ENCODE measurements around the gene RAB10. TPM values are rescaled to one million over a fixed set of nuclear protein-coding genes. Genes with fewer than 3 reads are reported as not detected.
"Not testable (repeated sequence)": the region's sequence is repeated elsewhere in the genome, so short reads cannot be mapped to it uniquely, and the experiment has no call there.

The RAB10 gene
- polyA plus RNA-seq, 10 donors: 84.2 to 117 (median 104) TPM

DNA sequence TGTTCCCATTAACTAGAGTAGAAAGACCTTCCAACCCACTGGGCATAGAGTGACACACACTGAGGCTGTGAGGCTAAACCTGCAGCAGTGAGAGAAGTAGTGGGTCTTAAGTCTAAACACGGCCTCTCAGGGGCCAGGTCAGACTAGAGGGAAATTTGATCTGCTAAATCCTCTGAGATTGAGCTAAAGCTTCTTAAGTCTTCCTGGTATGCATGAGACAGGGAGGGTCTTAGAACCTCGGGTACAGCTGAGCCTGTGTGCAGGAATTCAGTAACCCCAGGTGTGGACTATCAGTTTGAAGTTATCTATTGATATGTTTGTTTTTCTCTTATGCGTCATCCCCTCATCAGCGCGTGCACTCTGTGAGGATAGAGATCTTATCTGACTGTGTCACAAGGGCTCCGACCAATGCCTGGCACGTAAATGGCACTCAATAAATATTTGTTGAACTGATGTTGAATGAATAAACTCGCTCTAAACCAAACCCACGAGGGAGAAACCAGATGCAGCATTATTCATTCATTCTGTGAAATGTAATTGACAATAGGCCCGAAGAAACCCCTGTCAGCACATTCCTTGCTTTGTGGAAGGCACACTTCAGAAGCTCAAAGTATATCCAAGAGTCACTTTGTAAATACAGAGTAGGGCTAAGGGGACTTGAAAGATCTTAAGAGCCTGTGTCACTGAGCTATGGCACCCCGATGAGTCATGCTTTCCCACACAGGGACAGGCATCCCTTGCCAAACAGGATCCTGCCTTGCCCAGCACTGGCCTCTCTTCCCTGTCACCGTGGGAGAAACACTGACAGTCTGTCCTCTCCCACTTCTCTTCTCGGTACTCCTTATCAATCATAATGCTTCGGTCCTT, 21.7 kb upstream of the RAB10 start:
- DNase-seq: no peak

DNA sequence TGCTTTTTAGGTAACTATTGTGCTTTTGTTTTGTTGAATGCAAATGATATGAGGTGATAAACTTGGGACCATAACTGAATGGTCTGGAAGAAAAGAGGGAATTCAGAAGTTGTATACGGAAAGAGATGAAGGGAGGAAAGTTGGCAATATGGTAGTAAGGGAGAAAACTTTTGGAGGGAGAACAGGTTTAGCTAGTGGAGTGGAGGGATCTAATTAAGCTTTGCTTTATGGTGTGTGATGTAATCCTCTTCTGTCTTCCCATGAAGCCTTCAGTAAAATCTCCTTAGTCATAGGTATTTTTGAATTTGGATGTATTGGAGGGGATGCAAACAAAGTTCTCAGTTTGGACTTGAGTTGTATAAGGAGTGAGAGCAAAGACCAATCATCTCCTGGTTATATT, 20.2 kb upstream of the RAB10 start:
- DNase-seq: no peak

DNA sequence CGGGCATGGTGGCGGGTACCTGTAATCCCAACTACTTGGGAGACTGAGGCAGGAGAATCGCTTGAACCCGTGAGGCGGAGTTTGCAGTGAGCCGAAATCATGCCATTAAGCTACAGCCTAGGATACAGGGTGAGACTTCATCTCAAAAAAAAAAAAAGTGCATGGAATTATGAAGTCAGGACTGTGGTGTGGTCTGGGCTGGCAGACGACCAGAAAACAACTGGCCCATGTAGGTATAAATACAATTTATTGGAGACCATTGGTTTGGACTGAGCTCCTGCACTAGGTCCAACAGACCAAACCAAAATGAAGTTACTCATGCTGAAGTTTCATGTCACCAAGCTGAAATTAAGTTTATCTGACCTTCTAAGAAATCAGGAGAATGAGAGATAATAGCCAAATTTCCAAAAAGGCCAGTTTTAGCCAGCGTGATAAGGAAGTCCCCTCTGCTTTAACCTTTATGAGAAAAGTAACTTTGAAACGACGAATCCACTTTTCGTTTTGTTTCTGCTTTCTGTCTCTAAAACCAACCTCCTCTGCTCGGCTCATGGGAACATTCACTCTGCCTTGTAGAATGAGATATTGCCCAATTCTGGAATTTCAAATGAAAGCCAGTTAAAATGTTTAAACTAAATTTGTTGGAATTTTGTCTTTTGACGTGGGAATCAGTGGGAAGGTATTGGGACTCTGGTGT, 17.7 kb upstream of the RAB10 start:
- DNase-seq: no peak

DNA sequence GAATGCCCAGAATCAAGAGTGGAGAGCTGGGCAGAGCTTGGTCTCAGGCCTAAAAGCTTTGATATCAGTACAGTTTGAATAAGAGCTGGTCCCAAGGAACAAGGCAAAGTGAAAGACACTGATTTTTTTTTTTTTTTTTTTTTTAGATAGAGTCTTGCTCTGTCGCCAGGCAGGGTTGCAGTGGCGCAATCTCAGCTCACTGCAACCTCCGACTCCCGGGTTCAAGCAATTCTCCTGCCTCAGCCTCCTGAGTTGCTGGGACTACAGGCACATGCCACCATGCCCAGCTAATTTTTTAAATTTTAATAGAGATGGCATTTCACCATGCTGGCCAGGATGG, 17.2 kb upstream of the RAB10 start:
- not testable (repeated sequence) for DNase-seq

DNA sequence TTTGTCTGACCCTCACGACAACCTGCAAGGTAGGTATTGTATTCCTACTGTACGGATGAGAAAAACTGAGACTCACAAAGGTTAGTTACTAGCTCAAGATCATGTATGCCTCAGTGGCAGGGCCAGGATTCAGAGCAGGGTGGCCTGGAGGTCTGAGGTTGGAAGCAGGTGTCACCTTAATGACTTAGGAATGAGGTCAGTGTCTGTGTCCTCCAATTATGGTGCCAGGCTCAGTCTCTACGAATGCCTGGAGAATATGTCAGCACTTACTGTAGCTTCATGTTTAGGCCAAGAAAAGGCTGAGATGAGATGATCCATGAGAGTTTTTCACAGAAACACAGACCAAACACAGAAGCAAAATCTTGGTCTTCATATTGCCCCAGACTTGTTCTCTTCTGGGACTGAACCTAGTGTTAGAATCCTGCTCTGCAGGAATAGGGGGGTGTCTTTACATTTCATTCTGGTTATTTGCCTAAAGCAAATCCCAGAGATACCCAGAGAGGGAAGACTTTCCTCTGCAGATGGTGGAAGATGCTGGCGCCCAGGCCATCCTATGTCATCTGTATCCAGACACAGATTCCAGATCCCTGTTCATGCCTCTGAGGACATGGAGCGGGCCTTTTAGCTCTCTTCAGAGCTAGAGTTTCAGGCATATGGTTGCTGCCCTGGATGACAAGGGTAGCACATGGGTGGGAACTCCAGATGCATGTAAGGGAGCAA, 16.3 kb upstream of the RAB10 start:
- no peak for DNase-seq

DNA sequence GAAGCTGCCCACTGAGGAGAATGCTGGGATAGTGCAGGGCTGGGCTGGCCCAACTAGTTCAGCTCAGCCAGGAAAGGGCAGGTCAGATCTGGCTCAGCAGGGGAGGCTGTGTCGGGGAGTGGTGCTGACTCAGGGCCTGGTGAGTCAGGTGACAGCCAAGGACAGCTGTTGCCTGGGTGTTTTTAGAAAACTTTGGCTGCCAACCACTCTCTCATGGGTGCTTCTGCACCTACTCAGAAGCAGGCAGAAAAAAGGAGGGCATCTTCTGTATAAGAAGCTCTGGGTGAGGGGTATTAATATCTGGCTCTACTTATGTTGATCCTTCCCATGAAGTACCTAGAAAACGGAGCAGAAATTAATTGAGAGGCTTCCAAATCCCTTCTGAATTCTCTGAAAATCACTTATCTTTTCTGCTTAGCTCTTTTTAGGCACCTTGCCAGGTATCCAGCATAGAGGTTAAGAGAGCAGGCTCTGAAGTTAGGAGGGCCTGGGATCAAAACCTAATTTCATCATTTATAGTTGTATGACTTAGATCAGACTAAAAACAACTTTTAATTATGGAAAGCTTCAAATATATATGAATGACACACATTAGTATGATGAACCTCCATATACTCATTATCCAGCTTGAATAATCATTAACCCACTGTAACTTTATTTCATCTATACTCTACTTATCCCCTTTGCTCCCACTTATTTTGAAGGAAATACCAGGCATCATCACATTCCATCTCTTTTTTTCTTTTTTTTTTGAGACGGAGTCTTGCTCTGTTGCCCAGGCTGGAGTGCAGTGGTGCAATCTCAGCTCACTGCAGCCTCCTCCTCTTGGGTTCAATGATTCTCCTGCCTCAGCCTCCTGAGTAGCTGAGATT, 15.5 kb upstream of the RAB10 start:
- DNase-seq: peak in 2 of 3 donors; percentile 53 to 67

DNA sequence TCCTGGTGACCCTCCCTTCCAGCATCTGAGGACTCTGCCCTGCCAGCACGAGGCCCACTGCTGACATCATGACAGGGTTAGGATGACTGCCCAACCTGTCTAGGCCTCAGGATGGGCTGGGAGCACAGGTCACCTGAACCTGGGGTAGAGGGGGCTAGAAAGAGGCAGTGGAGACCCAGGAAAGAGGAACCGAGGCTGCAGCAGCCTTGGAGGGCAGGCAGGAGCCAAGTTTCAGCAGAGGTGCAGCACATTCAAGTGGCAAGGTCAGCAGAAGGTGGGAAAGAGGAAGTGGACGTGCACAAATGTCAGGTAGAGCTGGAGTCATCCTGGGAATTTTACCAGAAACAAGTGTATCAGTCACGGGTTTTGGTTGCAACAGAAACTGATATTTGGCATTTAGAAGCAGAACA, 13.6 kb upstream of the RAB10 start:
- DNase-seq: no peak

DNA sequence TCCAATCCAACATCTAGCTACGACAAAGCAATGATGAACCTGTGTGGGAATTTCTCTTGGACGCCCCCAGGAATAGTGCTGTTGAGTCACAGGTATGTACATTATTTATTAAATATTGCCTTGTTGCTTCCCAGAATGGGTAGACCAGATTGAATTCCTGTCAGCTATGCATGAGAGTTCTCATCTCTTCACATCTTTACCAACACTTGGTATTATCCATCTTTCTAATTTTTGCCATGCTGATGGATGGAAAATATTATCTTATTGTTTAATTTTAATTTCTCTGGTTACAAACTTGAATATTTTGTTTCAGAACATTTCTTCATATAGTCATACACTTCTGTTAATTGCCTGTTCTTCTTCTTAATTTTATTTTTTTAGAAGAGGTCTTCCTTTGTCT, 9.6 kb upstream of the RAB10 start:
- DNase-seq: no peak

DNA sequence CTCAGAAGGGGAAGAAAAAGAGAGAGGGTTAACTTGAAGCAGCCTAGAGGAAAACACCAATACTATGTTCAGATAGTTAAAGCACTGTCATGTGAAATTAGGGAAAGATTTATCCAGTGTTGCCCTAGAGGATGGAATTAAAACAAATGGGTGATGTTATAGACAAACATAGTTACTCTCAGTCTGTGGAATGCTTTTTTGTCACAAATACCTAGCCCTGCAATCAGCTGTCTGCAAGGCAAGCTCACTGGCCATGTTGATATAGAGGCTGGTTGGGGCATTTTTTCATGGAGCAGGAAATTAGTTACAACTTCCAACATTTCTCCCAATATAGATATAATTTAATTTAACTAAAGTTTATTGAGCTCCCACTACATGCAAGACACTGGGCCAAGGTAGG, 8.4 kb upstream of the RAB10 start:
- no peak for DNase-seq

DNA sequence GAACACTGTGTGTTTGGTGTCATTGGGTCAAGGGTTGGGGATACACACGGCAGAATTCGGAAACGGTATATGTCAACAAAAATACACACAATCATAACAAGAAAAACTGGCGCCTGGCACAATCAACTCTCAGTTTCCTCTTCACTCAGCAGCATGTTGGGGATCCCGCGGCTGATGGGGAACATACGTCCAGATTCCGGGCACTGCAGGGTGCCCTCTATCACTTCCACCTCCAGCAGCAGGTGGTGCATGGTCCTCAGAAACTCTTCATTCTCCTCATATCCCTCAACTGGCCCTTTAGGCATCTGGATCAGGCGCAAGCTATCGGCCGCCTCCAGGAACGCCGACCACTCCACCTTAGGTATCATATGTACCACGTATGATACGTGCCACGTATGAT, 5.8 kb upstream of the RAB10 start:
- DNase-seq: not testable (repeated sequence)

DNA sequence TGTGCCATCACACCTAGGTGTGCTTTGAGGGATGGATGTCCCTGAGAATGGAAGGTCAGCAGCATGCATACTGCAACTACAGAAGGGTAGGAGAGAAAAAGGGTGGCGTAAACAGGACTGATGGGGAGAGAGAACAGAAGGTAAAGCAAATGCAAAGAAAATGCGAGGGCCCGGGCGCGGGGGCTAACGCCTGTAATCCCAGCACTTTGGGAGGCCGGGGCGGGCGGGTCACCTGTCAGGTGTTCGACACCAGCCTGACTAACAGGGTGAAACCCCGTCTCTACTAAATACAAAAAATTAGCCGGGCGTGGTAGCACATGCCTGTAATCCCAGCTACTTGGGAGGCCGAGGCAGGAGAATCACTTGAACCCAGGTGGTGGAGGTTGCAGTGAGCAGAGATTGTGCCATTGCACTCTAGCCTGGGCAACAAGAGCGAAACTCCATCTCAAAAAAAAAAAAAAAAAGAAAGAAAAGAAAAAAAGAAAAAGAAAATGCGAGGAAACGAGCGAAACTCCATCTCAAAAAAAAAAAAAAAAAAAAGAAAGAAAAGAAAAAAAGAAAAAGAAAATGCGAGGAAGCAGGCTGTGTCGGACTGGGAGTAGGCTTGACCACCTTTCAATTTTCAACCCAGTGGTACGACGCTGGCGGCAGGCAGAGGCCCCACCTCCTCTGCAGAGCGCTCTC, 1.2 kb upstream of the RAB10 start:
- not testable (repeated sequence) for DNase-seq

DNA sequence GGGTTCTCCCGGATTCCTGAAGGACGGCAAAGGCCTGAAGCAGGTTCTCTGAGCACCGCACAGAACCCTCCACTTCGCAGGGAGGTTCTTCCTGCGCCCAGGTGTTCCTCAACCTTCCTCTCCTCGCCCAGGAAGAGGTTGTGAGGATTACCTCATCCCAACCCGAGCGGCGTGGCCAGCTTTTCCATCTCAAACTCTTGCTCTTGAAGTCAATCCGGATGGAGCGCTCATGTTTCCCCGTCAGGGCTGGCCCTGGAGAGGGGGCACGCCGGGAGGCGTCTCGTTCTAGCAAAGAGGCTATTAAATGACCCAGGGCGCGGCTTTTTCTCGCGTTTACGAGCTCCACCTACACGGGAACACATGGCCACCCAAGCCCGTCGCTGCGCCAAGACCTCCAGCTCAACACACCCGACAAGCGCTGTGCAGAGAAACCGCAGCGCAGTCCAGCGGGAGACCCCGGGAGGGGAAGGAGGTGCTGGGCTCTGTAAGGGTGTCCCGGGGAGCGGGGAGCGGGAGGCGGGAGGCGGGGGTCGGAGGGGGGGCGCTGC, 540 bp upstream of the RAB10 start:
- peak in 2 of 3 donors; percentile 77 to 95 for DNase-seq

DNA sequence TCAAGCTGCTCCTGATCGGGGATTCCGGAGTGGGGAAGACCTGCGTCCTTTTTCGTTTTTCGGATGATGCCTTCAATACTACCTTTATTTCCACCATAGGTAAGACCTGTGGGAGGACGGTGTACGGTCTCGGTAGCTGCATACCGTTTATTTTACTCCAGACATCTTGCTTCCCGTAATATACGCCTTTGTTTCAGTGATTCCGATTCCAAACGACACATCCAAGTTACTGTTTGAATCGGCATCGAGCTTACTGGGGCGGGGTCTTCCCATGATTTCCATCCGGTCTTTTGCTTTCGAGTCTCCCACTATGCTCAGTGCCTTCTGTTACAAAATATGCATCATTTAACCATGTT, 731 bp downstream of the RAB10 start:
- no peak for DNase-seq

DNA sequence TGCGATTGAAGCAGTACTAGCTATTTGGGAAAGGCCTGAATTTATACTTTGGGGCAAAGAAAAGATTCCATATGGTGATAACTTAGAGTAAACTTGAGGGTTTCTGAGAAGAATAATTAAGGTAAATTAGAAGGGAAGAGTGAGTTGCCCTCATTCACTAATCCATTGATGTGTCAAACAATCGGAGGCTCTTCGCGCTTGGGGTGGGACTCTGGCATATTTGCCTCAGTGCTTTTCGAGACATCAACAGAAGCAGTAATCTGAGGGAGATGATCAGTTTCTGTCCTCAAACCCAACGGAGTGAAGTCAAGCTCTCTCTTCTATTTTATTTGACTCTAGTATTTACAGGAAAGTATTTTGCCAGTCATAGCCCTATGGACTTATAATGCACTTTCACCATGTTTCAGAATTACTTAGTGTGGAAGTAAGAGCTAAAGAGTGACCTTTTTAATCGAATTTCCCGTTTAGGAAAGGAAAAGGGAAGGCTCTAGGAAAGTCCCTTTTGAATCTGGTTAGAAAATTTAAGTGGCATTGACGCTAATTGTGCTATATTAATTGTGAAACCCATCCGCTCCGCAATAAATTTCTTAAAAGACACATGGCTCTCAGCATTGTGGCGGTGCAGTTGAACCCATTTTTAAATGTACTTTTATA, 1.3 kb downstream of the RAB10 start:
- DNase-seq: no peak

DNA sequence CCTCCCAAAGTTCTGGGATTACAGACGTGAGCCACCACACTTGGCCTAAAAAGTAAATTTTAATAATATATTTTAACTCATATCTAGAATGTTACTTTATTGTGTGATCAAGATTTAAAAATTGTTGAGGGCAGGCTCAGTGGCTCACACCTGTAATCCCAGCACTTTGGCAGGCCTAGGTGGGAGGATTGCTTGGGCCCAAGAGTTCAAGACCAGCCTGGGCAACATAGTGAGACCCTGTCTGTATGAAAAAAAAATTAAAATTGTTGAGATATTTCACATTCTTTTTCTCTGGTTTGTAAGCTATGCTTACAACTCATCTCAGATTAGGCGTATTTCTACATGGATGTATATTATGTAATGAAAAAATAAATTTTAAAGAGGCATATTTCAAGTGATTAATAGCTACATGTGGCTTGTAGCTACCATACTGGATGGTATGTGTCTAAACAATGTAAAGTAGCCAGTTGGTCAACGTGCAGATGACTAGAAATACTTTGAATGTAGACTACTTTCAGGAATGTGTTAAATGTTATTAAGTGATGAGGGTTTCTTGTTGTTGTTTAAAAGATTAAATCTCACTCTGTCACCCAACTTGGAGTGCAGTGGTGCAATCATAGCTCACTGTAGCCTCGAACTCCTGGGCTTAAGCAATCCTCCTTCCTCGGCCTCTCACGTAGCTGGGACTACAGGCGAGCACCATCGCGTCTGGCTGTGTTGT, 5.9 kb downstream of the RAB10 start:
- no peak for DNase-seq

DNA sequence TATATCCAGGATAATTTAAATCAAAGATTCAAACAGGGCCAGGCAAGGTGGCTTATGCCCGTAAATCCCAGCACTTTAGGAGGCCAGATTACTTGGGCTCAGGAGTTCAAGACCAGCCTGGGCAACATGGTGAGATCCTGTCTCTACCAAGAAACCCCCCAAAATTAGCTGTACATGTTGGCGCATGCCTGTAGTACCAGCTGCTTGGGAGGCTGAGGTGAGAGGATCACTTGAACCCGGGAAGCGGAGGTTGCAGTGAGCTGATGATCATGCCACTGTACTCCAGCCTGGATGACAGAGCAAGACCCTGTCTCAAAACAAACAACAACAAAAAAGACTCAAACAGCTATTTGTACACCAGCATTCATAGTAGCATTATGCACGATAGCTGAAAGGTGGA, 9.2 kb downstream of the RAB10 start:
- no peak for DNase-seq

DNA sequence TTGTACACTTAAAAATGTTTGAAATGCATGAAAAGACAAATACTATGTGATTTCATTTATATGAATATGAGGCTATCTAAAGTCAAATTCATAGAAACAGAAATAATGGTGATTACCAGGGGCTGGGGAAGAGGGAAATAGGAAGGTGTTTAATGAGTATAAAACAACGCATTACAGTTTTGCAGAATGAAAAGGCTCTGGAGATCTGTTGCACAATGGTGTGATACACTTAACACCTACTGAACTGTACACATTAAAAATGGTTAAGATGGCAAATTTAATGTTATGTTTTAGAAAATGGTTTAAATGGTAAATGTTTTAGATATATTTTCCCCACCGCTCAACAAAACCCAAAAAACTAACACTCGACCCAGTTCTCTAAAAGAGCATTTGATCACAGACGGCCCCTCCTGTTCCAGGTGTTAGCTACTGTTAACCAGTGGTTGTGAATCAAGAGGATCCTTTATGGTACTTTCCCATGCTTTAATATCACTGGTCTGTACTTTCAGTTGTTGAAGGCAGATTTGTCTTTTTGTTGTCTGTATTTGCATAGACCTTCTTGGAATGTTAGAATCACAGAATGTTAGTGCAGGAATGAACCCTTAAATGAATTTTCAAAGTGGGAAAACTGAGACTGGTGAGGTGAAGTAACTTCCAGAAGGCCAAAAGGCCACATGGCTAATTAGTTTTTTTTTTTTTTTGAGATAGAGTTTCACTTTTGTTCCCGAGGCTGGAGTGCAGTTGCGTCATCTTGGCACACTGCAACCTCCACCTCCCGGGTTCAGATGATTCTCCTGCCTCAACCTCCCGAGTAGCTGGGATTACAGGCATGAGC, 10.2 kb downstream of the RAB10 start:
- DNase-seq: no peak

DNA sequence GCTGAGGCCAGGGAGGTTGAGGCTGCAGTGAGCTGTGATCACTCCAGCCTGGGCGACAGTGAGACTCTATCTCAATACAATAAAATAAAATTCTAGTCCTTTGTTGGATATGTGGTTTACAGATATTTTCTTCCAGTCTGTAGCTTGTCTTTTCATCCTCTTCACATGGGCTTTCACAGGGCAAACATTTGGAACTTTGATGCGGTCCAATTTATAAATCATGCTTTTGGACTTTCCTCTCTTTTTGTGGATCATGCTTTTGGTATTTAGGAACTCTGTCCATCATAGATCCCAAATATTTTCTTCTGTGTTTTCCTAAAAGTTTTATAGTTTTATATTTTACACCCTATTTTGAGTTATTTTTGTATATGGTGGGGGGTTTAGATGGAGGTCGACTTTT, 14.9 kb downstream of the RAB10 start:
- no peak for DNase-seq

DNA sequence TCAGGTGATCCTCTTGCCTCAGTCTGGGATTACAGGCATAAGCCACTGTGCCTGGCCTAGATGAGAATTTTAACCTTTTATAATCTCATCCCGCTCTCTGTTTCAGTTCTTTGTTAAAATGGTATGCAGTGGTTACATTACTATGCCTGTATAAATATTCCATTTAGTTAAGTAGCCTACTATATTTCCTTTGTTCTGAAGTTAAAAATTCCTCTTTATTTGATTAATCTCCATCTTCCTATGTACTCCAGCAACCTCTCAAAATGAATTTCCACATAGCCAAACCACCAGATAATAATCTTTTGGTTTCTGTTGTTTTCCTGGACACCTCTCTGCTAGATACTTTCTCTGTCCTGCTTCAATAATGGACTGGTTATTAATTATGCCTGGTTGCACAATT, 15.8 kb downstream of the RAB10 start:
- no peak for DNase-seq

All from muscle of back (tissue), 11 donors.